ENCODE measurements around the gene GGPS1. TPM values are rescaled to one million over a fixed set of nuclear protein-coding genes. Genes with fewer than 3 reads are reported as not detected.
"Not testable (repeated sequence)": the region's sequence is repeated elsewhere in the genome, so short reads cannot be mapped to it uniquely, and the experiment has no call there.

GGPS1 gene
- total RNA-seq = 10 to 100 TPM; 28.9 to 29.4 TPM

- ChIA-PET CTCF (interaction anchor here (0.9 to 1.0 kb wide), 2 partner anchors 56 to 176 kb away, joined by 3 read pairs; partner anchors contain the start of gene B3GALNT2), POLR2A (interaction anchor here (0.6 to 1.8 kb wide), 5 partner anchors 14 to 201 kb away, joined by 3 to 5 read pairs (median 4); partner anchors contain the start of genes B3GALNT2 and TBCE)
Measured at GRCh38 chr1:235328271-235329138, at the start of gene GGPS1. TSS of gene GGPS1 (plus strand) at chr1:235328570. CDS start at chr1:235335265, 6,695 bp downstream.

GRCh38 chr1:235278915-235279292, 49.5 kb upstream of the GGPS1 start:
- ChIA-PET CTCF (interaction anchor here (1.2 kb wide), 1 partner anchor 20 kb away, joined by 3 read pairs; no protein-coding TSS in a partner anchor), POLR2A (no interaction called here)

- CTCF ChIA-PET = interaction anchor here (1.2 kb wide), 1 partner anchor 21 kb away, joined by 3 read pairs; no protein-coding TSS in a partner anchor
- POLR2A ChIA-PET = no interaction called here
Measured at GRCh38 chr1:235279694-235280093, 48.7 kb upstream of the GGPS1 start.

GRCh38 chr1:235280467-235280866, 47.9 kb upstream of the GGPS1 start:
- CTCF ChIA-PET = no interaction called here
- POLR2A ChIA-PET = no interaction called here

GRCh38 chr1:235283636-235284035, 44.7 kb upstream of the GGPS1 start:
- POLR2A ChIA-PET, CTCF ChIA-PET: not testable (repeated sequence)

DNA sequence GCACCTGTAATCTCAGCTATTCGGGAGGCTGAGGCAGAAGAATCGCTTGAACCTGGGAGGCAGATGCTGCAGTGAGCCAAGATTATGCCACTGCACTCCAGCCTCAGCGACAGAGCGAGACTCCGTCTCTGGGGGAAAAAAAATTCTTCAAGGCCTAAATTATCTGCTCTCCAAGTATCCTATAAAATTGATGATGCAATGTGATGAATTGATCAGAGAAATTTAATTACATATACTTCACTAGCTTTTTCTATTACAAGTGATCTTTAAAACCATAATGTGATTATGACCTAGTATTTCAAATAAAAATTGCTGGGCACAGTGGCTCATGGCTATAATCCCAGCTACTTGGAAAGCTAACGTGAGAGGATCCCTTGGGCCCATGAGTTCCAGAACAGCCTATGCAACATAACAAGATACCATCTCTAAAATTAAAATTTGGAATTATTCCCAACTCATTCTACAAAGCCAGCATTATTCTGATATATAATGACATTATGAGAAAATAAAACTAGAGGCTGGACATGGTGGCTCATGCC, 44.1 kb upstream of the GGPS1 start:
- ChIA-PET POLR2A (no interaction called here), CTCF (no interaction called here)

- POLR2A ChIA-PET = no interaction called here
- CTCF ChIA-PET = no interaction called here
Measured at GRCh38 chr1:235286667-235287066, 41.7 kb upstream of the GGPS1 start.

DNA sequence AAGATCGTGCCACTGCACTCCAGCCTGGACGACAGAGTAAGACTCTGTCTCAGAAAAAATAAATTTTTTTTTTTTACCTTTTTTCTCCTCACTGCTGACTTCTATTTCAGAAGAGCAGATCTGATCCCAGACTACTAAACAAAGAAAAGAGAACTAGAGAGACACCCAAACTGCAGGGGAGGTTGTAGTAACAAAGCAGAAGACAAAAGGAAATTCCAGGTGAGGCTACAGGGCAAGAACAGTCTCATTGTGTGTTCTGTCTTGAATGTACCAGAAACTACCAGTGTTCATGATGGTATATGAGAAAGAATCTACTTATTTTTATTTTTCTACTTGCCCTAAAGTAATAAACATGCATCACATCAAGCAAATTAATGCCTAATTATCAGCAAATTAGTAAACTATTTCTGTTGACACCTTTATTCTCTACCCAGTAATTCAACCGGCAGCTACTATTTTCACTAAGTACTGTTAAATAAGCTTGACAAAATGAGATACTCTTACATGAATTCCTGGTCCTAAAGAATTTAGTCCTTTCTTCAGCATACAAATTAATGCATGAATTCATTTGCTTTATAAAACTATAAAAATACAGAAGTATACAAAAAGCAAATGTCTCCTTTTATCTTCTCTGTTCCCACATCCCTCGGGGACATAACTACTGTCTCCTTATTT, 41.0 kb upstream of the GGPS1 start:
- POLR2A ChIA-PET = no interaction called here
- CTCF ChIA-PET = no interaction called here

- ChIA-PET CTCF (interaction anchor here (1.0 kb wide), 1 partner anchor 26 kb away, joined by 3 read pairs; no protein-coding TSS in a partner anchor), POLR2A (no interaction called here)
Measured at GRCh38 chr1:235289859-235290739, 38.3 kb upstream of the GGPS1 start.

DNA sequence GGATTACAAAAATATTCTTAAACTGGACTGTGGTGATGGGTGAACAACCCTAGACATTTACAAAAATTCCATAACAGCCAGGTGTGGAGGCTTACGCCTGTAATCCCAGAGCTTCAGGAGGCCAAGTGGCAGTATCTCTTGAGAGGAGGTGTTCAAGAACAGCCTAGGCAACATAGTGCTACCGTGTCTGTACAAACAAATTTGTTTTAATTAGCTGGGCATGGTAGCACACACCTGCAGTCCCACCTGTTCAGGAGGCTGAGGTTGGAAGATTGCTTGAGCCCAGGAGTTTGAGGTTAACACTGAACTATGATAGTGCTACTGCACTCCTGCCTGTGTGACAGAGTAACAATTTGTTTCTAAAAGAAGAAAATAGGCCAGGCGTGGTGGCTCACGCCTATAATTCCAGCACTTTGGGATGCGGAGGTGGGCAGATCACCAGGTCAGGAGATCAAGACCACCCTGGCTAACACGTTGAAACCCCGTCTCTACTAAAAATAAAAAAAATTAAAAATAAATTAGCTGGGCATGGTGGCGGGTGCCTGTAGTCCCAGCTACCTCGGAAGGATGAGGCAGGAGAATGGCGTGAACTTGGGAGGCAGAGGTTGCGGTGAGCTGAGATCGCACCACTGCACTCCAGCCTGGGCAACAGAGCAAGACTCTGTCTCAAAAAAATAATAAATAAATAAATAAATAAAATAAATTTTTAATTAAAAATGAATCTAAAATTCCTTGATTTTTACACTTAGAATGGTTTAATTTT, 37.4 kb upstream of the GGPS1 start:
- ChIA-PET POLR2A (interaction anchor here (0.6 kb wide), 1 partner anchor 114 kb away, joined by 4 read pairs; no protein-coding TSS in a partner anchor), CTCF (interaction anchor here (1.0 kb wide), 1 partner anchor 26 kb away, joined by 3 read pairs; no protein-coding TSS in a partner anchor)

- CTCF ChIA-PET = no interaction called here
- POLR2A ChIA-PET = no interaction called here
Measured at GRCh38 chr1:235291599-235292091, 36.7 kb upstream of the GGPS1 start.

GRCh38 chr1:235292790-235293189, 35.6 kb upstream of the GGPS1 start:
- ChIA-PET CTCF (no interaction called here), POLR2A (no interaction called here)

- ChIA-PET CTCF (interaction anchor here (0.6 kb wide), 1 partner anchor 98 kb away, joined by 3 read pairs; no protein-coding TSS in a partner anchor), POLR2A (no interaction called here)
Measured at GRCh38 chr1:235293322-235293942, 34.9 kb upstream of the GGPS1 start.

DNA sequence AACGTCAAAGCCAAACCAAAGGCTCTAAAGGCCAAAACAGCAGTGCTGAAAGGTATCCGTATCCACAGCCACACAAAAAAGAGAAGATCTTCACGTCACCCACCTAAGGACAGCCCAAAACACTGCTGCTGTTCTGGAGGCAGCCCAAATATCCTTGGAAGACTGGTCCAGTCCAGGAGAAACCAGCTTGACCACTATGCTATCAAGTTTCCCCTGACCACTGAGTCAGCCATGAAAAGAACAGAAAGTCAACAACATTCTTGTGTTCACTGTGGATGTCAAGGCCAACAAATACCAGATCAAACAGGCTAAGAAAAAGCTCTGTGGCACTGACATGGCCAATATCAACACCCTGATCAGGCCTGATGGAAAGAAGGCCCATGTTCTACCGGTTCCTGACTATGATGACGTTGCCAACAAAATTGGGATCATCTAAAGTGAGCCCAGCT, 32.4 kb upstream of the GGPS1 start:
- CTCF ChIA-PET = interaction anchor here (1.0 kb wide), 1 partner anchor 35 kb away, joined by 3 read pairs; no protein-coding TSS in a partner anchor
- POLR2A ChIA-PET = no interaction called here

DNA sequence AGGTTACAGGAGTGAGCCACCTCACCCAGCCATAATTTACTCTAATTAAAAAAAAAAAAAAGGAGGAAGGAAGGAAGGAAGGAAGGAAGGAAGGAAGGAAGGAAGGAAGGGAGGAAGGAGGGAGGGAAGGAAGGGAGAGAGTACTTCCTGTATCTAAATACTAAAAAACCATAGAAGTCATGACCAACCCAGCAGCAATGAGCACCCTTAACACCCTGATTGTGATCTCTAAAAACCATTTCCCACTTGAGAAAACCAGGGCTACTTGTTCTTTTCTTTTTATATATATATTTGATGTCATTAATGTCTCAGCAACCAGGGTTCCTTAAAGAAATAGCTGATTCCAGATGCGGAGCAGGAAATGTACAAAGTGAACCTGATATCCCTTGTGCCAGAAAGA, 31.6 kb upstream of the GGPS1 start:
- ChIA-PET CTCF (no interaction called here), POLR2A (no interaction called here)

- ChIA-PET CTCF (no interaction called here), POLR2A (no interaction called here)
Measured at GRCh38 chr1:235297579-235297978, 30.8 kb upstream of the GGPS1 start.

DNA sequence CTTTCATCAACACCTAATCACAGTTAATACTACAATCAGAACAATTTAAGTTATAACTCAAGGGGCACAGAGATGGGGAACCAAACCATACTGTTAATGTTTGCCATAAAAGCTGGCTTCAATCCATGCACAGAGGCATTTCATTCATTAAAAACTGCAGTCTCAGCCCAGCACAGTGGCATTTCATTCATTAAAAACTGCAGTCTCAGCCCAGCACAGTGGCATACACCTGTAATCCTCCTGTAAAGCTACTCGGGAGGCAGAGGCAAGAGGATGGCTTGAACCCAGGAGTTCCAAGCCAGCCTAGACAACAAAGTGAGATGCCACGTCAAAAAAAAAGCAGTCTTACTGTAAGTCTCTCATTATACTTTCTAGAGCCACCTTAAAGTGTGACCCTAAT, 29.6 kb upstream of the GGPS1 start:
- ChIA-PET CTCF (no interaction called here), POLR2A (no interaction called here)

- CTCF ChIA-PET = no interaction called here
- POLR2A ChIA-PET = no interaction called here
Measured at GRCh38 chr1:235299169-235299858, 29.1 kb upstream of the GGPS1 start.

Data from activated CD8-positive, alpha-beta memory T cell treated with anti-CD3 and anti-CD28 coated beads for 36 hours (primary cell).